Activated B cell treated with CpG ODN at 0.5 μM for 24 hours (primary cell): ENCODE results near the gene SOD2. TPM values are rescaled to one million over a fixed set of nuclear protein-coding genes. Genes with fewer than 3 reads are reported as not detected.
"Not testable (repeated sequence)": the region's sequence is repeated elsewhere in the genome, so short reads cannot be mapped to it uniquely, and the experiment has no call there.

Source experiments
- ATAC-seq: fragments of 200-7000 bp; cut with Tn5 transposase; one replicate; pipeline ENCODE4 v1.10.0; 2021; ENCODE audit warnings: low read depth, mild to moderate bottlenecking, moderate library complexity
- CTCF ChIA-PET: fragments of 350-600 bp; sonication (Branson Sonifier 250); formaldehyde crosslinking; loops from one replicate; lab custom pipeline; 2021; ENCODE audit warnings: antibody characterized with exemption; lab: Charles Lee
- POLR2A ChIA-PET: fragments of 350-600 bp; sonication (Branson Sonifier 250); formaldehyde crosslinking; loops from one replicate; lab custom pipeline; 2021; ENCODE audit warnings: antibody characterized with exemption; lab: Charles Lee
- DNase-seq: peaks from one replicate; pipeline ENCODE4 v3.0.0; 2022
- H3K27ac Mint-ChIP-seq: one replicate; pipeline ENCODE4 v1.8.0; 2020; ENCODE audit warnings: mixed read lengths
- H3K27me3 Mint-ChIP-seq: one replicate; pipeline ENCODE4 v1.8.0; 2021; ENCODE audit warnings: mixed read lengths
- H3K36me3 Mint-ChIP-seq: one replicate; pipeline ENCODE4 v1.8.0; 2021; ENCODE audit warnings: low read depth, mixed read lengths
- H3K4me1 Mint-ChIP-seq: one replicate; pipeline ENCODE4 v1.8.0; 2021; ENCODE audit warnings: mixed read lengths
- H3K4me3 Mint-ChIP-seq: one replicate; pipeline ENCODE4 v1.8.0; 2020; ENCODE audit warnings: mild to moderate bottlenecking, mixed read lengths
- H3K9me3 Mint-ChIP-seq: one replicate; pipeline ENCODE4 v1.8.0; 2020; ENCODE audit warnings: mixed read lengths
- CTCF ChIP-seq: fragments of 200-600 bp; IDR thresholded peaks from one replicate; pipeline ENCODE4 v1.8.0; 2022; ENCODE audit warnings: antibody characterized with exemption, mild to moderate bottlenecking
- intact Hi-C: fragments of 100-400 bp; cut with micrococcal nuclease; formaldehyde crosslinking; loops from one replicate; pipeline ENCODE4 v1.15.1; 2024
- total RNA-seq: library from RNA; stranded (reverse); gene quantifications from 2 replicates; pipeline ENCODE4 v1.2.3, GENCODE V29; 2022

The SOD2 gene
- total RNA-seq, 1 donor from 2014 or later: 98.2 TPM

GRCh38 chr6:159722655-159723054 is 29.6 kb upstream of the SOD2 start:
- intact Hi-C loops: no loop called here

DNA sequence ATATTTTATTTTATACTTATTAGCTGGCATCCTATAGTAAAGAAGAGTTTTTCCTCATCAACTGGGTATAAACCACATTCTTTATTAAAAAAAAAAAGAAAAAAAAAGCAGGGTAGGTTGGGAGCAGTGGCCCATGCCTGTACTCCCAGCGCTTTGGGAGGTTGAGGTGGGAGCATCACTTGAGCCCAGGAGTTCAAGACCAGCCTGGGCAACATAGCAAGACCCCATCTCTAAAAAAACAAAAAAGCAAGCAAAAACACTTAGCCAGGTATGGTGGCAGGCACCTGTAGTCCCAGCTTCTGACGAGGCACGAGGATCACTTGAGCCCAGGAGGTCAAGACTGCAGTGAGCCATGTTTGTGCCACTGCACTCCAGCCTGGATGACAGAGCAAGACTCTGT is 28.9 kb upstream of the SOD2 start:
- H3K36me3 Mint-ChIP-seq: peaks cover 20% of the 10 kb centered on the region
- H3K4me3 Mint-ChIP-seq, H3K27me3 Mint-ChIP-seq, intact Hi-C loops, H3K9me3 Mint-ChIP-seq, ATAC-seq, DNase-seq, H3K27ac Mint-ChIP-seq: not testable (repeated sequence)
- ChIA-PET CTCF (interaction anchor here (0.6 to 2.3 kb wide), 2 partner anchors 24 to 30 kb away, joined by 3 to 11 read pairs; no protein-coding TSS in a partner anchor), POLR2A (interaction anchor here (0.6 to 2.0 kb wide), 3 partner anchors 10 to 40 kb away, joined by 3 to 6 read pairs (median 5); partner anchors contain the start of gene ACAT2)
- H3K4me1 Mint-ChIP-seq: peaks cover 15% of the 10 kb centered on the region

More at GRCh38 chr6:159722655-159723054, 29.6 kb upstream of the SOD2 start:
- H3K4me1 Mint-ChIP-seq: peaks cover 15% of the 10 kb centered on the region
- no peak for TF ChIP-seq CTCF
- H3K9me3 Mint-ChIP-seq: no peaks in the 10 kb centered on the region
- ChIA-PET POLR2A (interaction anchor here (0.6 to 2.0 kb wide), 3 partner anchors 10 to 67 kb away, joined by 3 to 6 read pairs (median 5); partner anchors contain the start of genes ACAT2 and TCP1), CTCF (interaction anchor here (2.3 kb wide), 1 partner anchor 31 kb away, joined by 11 read pairs; no protein-coding TSS in a partner anchor)
- ATAC-seq: no peak
- H3K27me3 Mint-ChIP-seq: no peaks in the 10 kb centered on the region
- H3K27ac Mint-ChIP-seq: no peak overlapping the region
- peaks cover 22% of the 10 kb centered on the region for H3K36me3 Mint-ChIP-seq
- no peak for DNase-seq
- H3K4me3 Mint-ChIP-seq: no peak overlapping the region

GRCh38 chr6:159720708-159721107 is 27.7 kb upstream of the SOD2 start:
- Mint-ChIP-seq H3K4me1 (peaks cover 7% of the 10 kb centered on the region), H3K36me3 (peaks cover 14% of the 10 kb centered on the region), H3K27ac (no peak overlapping the region), H3K4me3 (no peak overlapping the region), H3K27me3 (no peaks in the 10 kb centered on the region), H3K9me3 (no peaks in the 10 kb centered on the region)
- DNase-seq (no peak), ATAC-seq (peak; percentile 58)
- no peak for TF ChIP-seq CTCF
- intact Hi-C loops: loop anchor here (1.0 kb wide), 2 partner anchors 133 to 221 kb away; no protein-coding TSS in a partner anchor
- CTCF ChIA-PET: interaction anchor here (0.6 to 1.5 kb wide), 5 partner anchors 9 to 1395 kb away, joined by 3 to 8 read pairs (median 3); no protein-coding TSS in a partner anchor
- POLR2A ChIA-PET: interaction anchor here (0.6 to 1.6 kb wide), 3 partner anchors 27 to 1071 kb away, joined by 3 to 7 read pairs (median 6); partner anchors contain the start of genes MRPL18, SOD2, SYTL3 and TCP1

GRCh38 chr6:159719287-159719686 is 26.2 kb upstream of the SOD2 start:
- H3K27me3 Mint-ChIP-seq: no peaks in the 10 kb centered on the region
- POLR2A ChIA-PET: interaction anchor here (0.6 to 1.9 kb wide), 6 partner anchors 8 to 59 kb away, joined by 3 to 8 read pairs (median 4); partner anchors contain the start of genes SOD2 and WTAP

DNA sequence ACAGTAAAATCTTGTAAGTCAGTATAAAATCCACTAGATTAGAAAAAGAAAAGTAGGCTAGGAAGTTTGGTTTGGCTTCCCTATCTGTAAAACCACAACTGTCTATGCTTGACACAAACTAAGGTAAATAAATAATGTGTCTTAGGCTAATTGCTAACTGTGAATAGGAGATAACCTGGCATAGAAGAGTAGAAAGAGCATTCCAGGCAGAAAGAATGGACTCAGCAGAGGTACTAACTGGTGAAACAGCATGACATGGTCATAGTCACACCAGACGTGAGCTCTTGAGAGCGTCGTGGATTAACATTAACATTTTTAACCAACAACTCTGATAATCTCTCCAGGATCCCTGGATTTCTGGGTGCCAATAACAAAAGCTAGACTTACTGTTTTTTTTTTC is 25.6 kb upstream of the SOD2 start:
- ATAC-seq: no peak
- DNase-seq: no peak
- Mint-ChIP-seq H3K27me3 (no peaks in the 10 kb centered on the region), H3K9me3 (no peaks in the 10 kb centered on the region), H3K36me3 (peaks cover 15% of the 10 kb centered on the region), H3K27ac (no peak overlapping the region), H3K4me3 (no peak overlapping the region), H3K4me1 (peaks cover 7% of the 10 kb centered on the region)
- intact Hi-C loops: no loop called here
- ChIA-PET CTCF (interaction anchor here (1.5 kb wide), 1 partner anchor 15 kb away, joined by 4 read pairs; no protein-coding TSS in a partner anchor), POLR2A (interaction anchor here (0.6 to 1.9 kb wide), 4 partner anchors 8 to 46 kb away, joined by 3 to 4 read pairs (median 3); partner anchors contain the start of genes SOD2 and WTAP)
- no peak for TF ChIP-seq CTCF

More at GRCh38 chr6:159719287-159719686, 26.2 kb upstream of the SOD2 start:
- DNase-seq (no peak), ATAC-seq (no peak)
- Mint-ChIP-seq H3K27ac (no peak overlapping the region), H3K36me3 (peaks cover 17% of the 10 kb centered on the region), H3K9me3 (no peaks in the 10 kb centered on the region), H3K4me3 (no peak overlapping the region), H3K4me1 (peaks cover 7% of the 10 kb centered on the region)
- CTCF ChIA-PET: interaction anchor here (1.1 to 1.5 kb wide), 2 partner anchors 10 to 16 kb away, joined by 4 to 5 read pairs; no protein-coding TSS in a partner anchor
- intact Hi-C loops: no loop called here
- TF ChIP-seq CTCF: no peak
